ENCODE data around the gene RARRES2. TPM values are rescaled to one million over a fixed set of nuclear protein-coding genes. Genes with fewer than 3 reads are reported as not detected.

Gene RARRES2
- total and polyA plus RNA-seq, 2 of the 13 experiments (the other 11 are each of a cell fraction or from before 2014, with no cell fraction given): 134 to 172 TPM

DNA sequence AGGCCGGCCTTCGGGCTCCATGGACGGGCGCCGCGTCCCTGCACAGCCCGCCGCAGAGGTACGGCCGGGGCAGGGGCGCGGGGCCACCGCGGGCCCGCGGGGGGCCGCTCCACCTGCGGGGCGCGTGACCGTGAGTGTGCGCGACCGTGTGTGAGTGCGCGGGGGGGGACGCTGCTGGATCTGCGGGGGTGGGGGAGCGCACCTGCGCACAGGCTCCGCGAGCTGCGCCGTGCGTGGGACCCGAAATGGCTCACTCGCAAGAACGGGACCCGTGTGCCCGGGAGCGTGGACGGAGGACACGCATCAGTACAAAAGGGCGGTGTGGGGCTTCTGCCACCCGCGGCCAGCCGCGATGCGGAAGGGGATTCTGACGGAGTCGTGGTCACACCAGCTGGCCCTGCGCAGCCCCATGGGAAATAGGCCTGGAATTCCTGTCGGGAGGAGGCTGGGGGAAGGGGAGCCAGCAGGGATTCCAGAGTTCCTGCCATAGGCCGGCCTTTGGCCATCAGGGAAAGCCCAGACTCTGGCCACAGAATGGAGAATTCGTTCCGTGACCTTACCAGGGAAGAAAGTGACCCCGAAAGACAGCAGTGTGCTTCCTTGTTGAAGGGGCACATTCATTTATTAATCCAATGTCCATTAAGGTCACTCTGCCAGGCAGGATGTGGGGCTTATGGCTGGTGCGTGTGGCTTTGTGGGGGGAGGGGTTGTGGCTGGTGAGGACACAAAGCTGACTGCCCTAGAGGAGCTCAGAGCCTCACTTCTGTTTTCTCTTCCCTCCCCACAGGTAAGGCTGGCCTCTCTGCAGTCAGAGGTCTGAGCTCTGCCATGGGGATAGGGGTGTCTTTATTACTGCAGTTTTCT is 27.7 kb upstream of the RARRES2 start (continued):
- TF ChIP-seq, protein P1, sequence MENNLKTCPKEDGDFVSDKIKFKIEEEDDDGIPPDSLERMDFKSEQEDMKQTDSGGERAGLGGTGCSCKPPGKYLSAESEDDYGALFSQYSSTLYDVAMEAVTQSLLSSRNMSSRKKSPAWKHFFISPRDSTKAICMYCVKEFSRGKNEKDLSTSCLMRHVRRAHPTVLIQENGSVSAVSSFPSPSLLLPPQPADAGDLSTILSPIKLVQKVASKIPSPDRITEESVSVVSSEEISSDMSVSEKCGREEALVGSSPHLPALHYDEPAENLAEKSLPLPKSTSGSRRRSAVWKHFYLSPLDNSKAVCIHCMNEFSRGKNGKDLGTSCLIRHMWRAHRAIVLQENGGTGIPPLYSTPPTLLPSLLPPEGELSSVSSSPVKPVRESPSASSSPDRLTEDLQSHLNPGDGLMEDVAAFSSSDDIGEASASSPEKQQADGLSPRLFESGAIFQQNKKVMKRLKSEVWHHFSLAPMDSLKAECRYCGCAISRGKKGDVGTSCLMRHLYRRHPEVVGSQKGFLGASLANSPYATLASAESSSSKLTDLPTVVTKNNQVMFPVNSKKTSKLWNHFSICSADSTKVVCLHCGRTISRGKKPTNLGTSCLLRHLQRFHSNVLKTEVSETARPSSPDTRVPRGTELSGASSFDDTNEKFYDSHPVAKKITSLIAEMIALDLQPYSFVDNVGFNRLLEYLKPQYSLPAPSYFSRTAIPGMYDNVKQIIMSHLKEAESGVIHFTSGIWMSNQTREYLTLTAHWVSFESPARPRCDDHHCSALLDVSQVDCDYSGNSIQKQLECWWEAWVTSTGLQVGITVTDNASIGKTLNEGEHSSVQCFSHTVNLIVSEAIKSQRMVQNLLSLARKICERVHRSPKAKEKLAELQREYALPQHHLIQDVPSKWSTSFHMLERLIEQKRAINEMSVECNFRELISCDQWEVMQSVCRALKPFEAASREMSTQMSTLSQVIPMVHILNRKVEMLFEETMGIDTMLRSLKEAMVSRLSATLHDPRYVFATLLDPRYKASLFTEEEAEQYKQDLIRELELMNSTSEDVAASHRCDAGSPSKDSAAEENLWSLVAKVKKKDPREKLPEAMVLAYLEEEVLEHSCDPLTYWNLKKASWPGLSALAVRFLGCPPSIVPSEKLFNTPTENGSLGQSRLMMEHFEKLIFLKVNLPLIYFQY (CRISPR knock-in tag; IDR thresholded peaks at IDR 0.05; ENCODE audit: borderline replicate concordance): 0 out of 2 replicates have a peak, but pooled peaks have one; percentile 3
- TF ChIP-seq ZNF546 (CRISPR knock-in tag; conservative IDR thresholded peaks at IDR 0.05) (no peak), EZH2 (conservative IDR thresholded peaks at IDR 0.05; ENCODE audit: low read depth, low read length) (no peak), RORA (CRISPR knock-in tag; IDR thresholded peaks at IDR 0.05) (no peak), SIX1 (CRISPR knock-in tag; IDR thresholded peaks at IDR 0.05; ENCODE audit: borderline replicate concordance) (no peak), SIN3A (IDR thresholded peaks at IDR 0.05; ENCODE audit: borderline replicate concordance, low read depth, low read length) (no peak; the same call in 1 of the 2 replicates), MAZ (IDR thresholded peaks at IDR 0.05; ENCODE audit: borderline replicate concordance, low read depth, low read length) (no peak), MAZ (CRISPR knock-in tag; IDR thresholded peaks at IDR 0.05; ENCODE audit: low read depth) (no peak), REXO4 (CRISPR knock-in tag; IDR thresholded peaks at IDR 0.05; ENCODE audit: borderline replicate concordance) (no peak), ZNF274 (CRISPR knock-in tag; IDR thresholded peaks at IDR 0.05) (peak; percentile 73; the same call in 1 of the 2 replicates), TSC22D2 (CRISPR knock-in tag; IDR thresholded peaks at IDR 0.05; ENCODE audit: borderline replicate concordance) (no peak), ZNF101 (CRISPR knock-in tag; IDR thresholded peaks at IDR 0.05; ENCODE audit: borderline replicate concordance, low read depth) (no peak), POLR2A (IDR thresholded peaks at IDR 0.05; ENCODE audit: insufficient read depth in 1 of 2, low read depth in 2 of 2, low read length in 2 of 2) (peak in 1 of 2 experiments; percentile 89), ZNF775 (CRISPR knock-in tag; IDR thresholded peaks at IDR 0.05; ENCODE audit: borderline replicate concordance) (no peak), MEIS2 (CRISPR knock-in tag; IDR thresholded peaks at IDR 0.05) (no peak), NFATC3 (CRISPR knock-in tag; IDR thresholded peaks at IDR 0.05) (0 out of 2 replicates have a peak, but pooled peaks have one; percentile 39), SALL2 (CRISPR knock-in tag; IDR thresholded peaks at IDR 0.05) (peak; percentile 31), ZNF143 (CRISPR knock-in tag; IDR thresholded peaks at IDR 0.05) (peak; percentile 81), SNAI1 (CRISPR knock-in tag; IDR thresholded peaks at IDR 0.05; ENCODE audit: borderline replicate concordance) (peak; percentile 32; the same call in 1 of the 2 replicates), ZMYM3 (CRISPR knock-in tag; IDR thresholded peaks at IDR 0.05) (no peak), ZEB1 (IDR thresholded peaks at IDR 0.05; ENCODE audit: insufficient replicate concordance, low read depth) (no peak), ISX (CRISPR knock-in tag; conservative IDR thresholded peaks at IDR 0.05) (no peak; the same call in 1 of the 2 replicates), ZNF746 (CRISPR knock-in tag; IDR thresholded peaks at IDR 0.05) (no peak)
- TF ChIP-seq, protein P2, sequence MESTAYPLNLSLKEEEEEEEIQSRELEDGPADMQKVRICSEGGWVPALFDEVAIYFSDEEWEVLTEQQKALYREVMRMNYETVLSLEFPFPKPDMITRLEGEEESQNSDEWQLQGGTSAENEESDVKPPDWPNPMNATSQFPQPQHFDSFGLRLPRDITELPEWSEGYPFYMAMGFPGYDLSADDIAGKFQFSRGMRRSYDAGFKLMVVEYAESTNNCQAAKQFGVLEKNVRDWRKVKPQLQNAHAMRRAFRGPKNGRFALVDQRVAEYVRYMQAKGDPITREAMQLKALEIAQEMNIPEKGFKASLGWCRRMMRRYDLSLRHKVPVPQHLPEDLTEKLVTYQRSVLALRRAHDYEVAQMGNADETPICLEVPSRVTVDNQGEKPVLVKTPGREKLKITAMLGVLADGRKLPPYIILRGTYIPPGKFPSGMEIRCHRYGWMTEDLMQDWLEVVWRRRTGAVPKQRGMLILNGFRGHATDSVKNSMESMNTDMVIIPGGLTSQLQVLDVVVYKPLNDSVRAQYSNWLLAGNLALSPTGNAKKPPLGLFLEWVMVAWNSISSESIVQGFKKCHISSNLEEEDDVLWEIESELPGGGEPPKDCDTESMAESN (CRISPR knock-in tag; conservative IDR thresholded peaks at IDR 0.05): 0 out of 2 replicates have a peak, but pooled peaks have one; percentile 42
- TF ChIP-seq, protein P3, sequence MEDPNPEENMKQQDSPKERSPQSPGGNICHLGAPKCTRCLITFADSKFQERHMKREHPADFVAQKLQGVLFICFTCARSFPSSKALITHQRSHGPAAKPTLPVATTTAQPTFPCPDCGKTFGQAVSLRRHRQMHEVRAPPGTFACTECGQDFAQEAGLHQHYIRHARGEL (CRISPR knock-in tag; IDR thresholded peaks at IDR 0.05): no peak

All from HepG2 (cell line).